Adrenal gland (tissue), 12 donors: Measurements from ENCODE around the gene PTPRJ. TPM values are rescaled to one million over a fixed set of nuclear protein-coding genes. Genes with fewer than 3 reads are reported as not detected.

ENCODE experiments used
- DNase-seq, 7 donors: peaks; one replicate each; pipeline ENCODE4 v3.0.0-alpha.2; 2019 to 2020
- H3K27ac ChIP-seq, 5 donors: fragments of 200-600 bp; sonication (generic) in 4 of 5; 1 replicate in 3 of 5; 2 replicates in 2 of 5; pipeline versions ENCODE4 v1.5.1 to v1.8.0; 2016 to 2020; ENCODE audit warnings: mild to moderate bottlenecking in 1 of 5
- H3K27me3 ChIP-seq: fragments of 200-600 bp; 2 replicates; pipeline ENCODE4 v1.8.0; 2021
- H3K36me3 ChIP-seq, 2 donors: fragments of 200-600 bp; replicated peaks in 1 of 2; 1 replicate in 1 of 2; 2 replicates in 1 of 2; pipeline versions ENCODE4 v1.5.1 to v1.8.0; 2018 to 2022
- H3K4me1 ChIP-seq, 2 donors: fragments of 200-600 bp; replicated peaks in 1 of 2; 1 replicate in 1 of 2; 2 replicates in 1 of 2; pipeline versions ENCODE4 v1.5.1 to v1.8.0; 2018 to 2021
- H3K4me3 ChIP-seq, 4 donors: fragments of 200-600 bp; sonication (generic) in 3 of 4; one replicate each; pipeline ENCODE4 v1.5.1; 2016 to 2018
- H3K9me3 ChIP-seq, 3 donors: fragments of 200-600 bp; sonication (generic) in 1 of 3; replicated peaks in 1 of 3; 1 replicate in 2 of 3; 2 replicates in 1 of 3; pipeline versions ENCODE4 v1.5.1 to v1.8.0; 2016 to 2021
- POLR2A ChIP-seq, 2 donors: fragments of 450-650 bp; IDR thresholded peaks; one replicate each; pipeline ENCODE4 v1.6.1; 2017; ENCODE audit warnings: antibody characterized with exemption in 2 of 2, mild to moderate bottlenecking in 2 of 2, moderate library complexity in 1 of 2
- WGBS, 4 donors: extraction: QIAGEN DNeasy Blood & Tissue Kit in 2 of 4; methylation state at CpG; one replicate each; pipeline versions ENCODE4 v1.1.5 to v1.1.7; 2013 to 2017; 5-methylcytosine and 5-hydroxymethylcytosine counted together
- intact Hi-C, 2 donors: fragments of 100-400 bp; cut with DNase I; formaldehyde crosslinking; loops; one replicate each; pipeline versions ENCODE4 v1.14.1 to v1.15.0; 2022 to 2023
- polyA plus RNA-seq, 3 donors: library from polyadenylated mRNA; stranded (reverse); fragments of 200-250 nt in 2 of 3; fragments of 350-450 nt in 1 of 3; fragmentation: Illumina TruSeq in 1 of 3; extraction: RNeasy Lipid Tissue Mini Kit (QIAGEN cat#74804) in 1 of 3; gene quantifications; one replicate each; pipeline ENCODE4 v1.2.3, GENCODE V29; 2013 to 2014
- total RNA-seq, 9 donors: library from RNA; depleted of rRNA in 4 of 9; stranded (reverse); fragments of >200 nt in 4 of 9; fragments of 120-200 nt in 1 of 9; fragmentation: NEBNext Ultra II Directional in 1 of 9; extraction: Animal tissue kit (Norgen Biotek cat#: 25700) in 1 of 9; gene quantifications; one replicate each; pipeline versions ENCODE4 v1.1.0 to v1.2.4, GENCODE V29; 2013 to 2023
- TF ChIP-seq, protein P1 (sequence below), 6 experiments: fragments of 450-650 bp in 4 of 6; fragments of 200-600 bp in 2 of 6; sonication (generic) in 1 of 6; IDR thresholded peaks; 1 replicate in 5 of 6; 2 replicates in 1 of 6; pipeline versions ENCODE4 v1.5.1 to v1.8.0; 2016 to 2021; ENCODE audit warnings: antibody characterized with exemption in 6 of 6, mild to moderate bottlenecking in 2 of 6, moderate library complexity in 1 of 6
- donor health status: healthy with polysubstance abuse.
- donor health status: Bipolar disorder and iron deficiency.
- donor health status: DM: yes; HTN: yes; CAD: no.
- donor health status: DM: no; HTN: no; CAD: no.
- donor health status: DM: no; HTN: no; CAD: no.
- donor health status: DM: yes; HTN: yes; CAD: no.

PTPRJ gene
- total and polyA plus RNA-seq, 12 donors, result 1.4 to 16.9 (median 10.2) TPM

DNA sequence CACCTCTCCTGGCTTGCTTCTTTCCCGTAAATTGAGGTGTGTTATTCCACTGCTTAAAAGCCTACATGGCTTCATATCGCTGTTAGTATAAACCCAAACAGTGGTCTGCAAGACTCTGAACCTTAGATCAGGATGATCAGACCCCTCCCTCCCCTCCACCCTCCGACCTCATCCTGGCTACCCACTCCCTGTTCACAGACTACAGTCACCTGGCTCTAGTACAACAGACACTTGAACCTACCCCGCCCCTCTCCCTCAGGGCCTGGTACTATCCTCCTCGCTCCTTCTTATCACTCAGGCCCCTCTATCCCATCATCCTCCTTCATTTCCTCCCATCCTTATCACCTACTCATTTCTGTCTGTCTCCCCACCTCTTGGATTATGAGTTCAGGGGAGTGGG is 20.1 kb downstream of the PTPRJ start:
- H3K27ac ChIP-seq, result no peak overlapping the region
- H3K4me3 ChIP-seq, result no peak overlapping the region
- DNase-seq, result no peak
- intact Hi-C loops, result no loop called here
- H3K4me1 ChIP-seq, result peaks cover 0 to 11% of the 10 kb centered on the region in 2 donors
- H3K9me3 ChIP-seq, result no peaks in the 10 kb centered on the region
- no peaks in the 10 kb centered on the region for H3K27me3 ChIP-seq
- WGBS, 4 donors, result 91 to 96% (median 95%) methylated on average over 5 of the region's 5 CpGs
- no peaks in the 10 kb centered on the region for H3K36me3 ChIP-seq
- TF ChIP-seq POLR2A (IDR thresholded peaks at IDR 0.05), result no peak
- TF ChIP-seq, protein P1, sequence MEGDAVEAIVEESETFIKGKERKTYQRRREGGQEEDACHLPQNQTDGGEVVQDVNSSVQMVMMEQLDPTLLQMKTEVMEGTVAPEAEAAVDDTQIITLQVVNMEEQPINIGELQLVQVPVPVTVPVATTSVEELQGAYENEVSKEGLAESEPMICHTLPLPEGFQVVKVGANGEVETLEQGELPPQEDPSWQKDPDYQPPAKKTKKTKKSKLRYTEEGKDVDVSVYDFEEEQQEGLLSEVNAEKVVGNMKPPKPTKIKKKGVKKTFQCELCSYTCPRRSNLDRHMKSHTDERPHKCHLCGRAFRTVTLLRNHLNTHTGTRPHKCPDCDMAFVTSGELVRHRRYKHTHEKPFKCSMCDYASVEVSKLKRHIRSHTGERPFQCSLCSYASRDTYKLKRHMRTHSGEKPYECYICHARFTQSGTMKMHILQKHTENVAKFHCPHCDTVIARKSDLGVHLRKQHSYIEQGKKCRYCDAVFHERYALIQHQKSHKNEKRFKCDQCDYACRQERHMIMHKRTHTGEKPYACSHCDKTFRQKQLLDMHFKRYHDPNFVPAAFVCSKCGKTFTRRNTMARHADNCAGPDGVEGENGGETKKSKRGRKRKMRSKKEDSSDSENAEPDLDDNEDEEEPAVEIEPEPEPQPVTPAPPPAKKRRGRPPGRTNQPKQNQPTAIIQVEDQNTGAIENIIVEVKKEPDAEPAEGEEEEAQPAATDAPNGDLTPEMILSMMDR (IDR thresholded peaks at IDR 0.05), result no peak

DNA sequence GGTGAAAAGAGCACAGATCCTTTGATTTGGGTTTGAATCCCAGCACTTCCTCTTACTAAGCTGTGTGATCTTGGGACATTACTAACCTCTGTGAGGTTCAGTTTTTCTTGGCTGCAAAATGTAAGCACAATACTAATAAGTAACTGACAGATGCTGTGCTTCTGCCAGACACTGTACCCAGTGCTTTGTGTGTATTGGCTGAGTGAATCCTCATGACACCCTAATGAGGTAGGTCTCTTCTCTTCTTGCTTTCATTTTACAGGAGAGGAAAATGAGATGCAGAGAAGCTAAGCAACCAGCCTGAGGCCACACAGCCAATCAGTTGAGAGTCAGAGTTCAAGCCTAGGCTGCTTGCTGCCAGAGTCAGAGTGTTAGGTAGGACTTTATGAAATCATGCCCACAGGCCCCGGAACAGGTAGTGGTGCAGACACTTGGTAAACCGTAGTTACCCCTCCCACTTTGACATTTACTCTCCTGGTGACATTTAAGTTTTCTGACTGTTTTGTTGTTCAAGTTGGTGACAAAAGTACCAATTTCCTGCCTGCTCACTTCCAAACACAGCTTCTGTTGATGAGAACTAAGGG is 21.2 kb downstream of the PTPRJ start:
- 79 to 89% (median 86%) methylated on average over 2 of the region's 2 CpGs for WGBS, 4 donors
- intact Hi-C loops, result no loop called here
- peaks cover 0 to 17% of the 10 kb centered on the region in 2 donors for H3K4me1 ChIP-seq
- no peaks in the 10 kb centered on the region for H3K9me3 ChIP-seq
- TF ChIP-seq POLR2A (IDR thresholded peaks at IDR 0.05), result no peak
- TF ChIP-seq, protein P1 (IDR thresholded peaks at IDR 0.05), result no peak
- no peaks in the 10 kb centered on the region for H3K36me3 ChIP-seq
- peak overlapping the region in 2 of 5 donors; percentile 3 to 14 for H3K27ac ChIP-seq
- no peaks in the 10 kb centered on the region for H3K27me3 ChIP-seq
- DNase-seq, result peak in 2 of 7 donors; percentile 18 to 68
- no peak overlapping the region for H3K4me3 ChIP-seq

DNA sequence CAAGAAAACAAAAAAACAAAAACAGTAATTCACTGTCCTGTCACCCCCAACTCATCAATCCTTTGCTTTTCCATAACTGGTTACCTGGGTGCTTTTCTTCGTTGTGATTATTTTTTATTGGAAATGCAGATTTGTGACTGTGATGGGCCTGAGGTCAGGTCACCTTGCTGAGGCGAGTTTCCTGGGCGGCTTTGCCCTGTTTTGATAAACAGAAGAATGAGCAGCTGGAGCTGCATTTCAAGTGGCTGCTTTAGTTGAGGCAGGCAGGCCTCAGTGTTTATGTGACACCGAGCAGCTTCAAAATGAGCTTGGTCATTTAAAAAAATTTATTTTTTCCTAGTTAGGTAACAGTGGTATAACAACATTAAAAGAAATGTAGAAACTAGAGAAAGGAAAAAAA is 22.2 kb downstream of the PTPRJ start:
- Histone ChIP-seq H3K27me3 (no peaks in the 10 kb centered on the region), H3K4me3 (no peak overlapping the region), H3K9me3 (no peaks in the 10 kb centered on the region), H3K36me3 (no peaks in the 10 kb centered on the region), H3K27ac (no peak overlapping the region), H3K4me1 (peaks cover 0 to 20% of the 10 kb centered on the region in 2 donors)
- WGBS, 4 donors, result 77 to 87% (median 84%) methylated on average over 4 of the region's 4 CpGs
- intact Hi-C loops, result no loop called here
- TF ChIP-seq POLR2A (IDR thresholded peaks at IDR 0.05), result no peak
- TF ChIP-seq, protein P1 (IDR thresholded peaks at IDR 0.05), result no peak
- DNase-seq, result no peak

DNA sequence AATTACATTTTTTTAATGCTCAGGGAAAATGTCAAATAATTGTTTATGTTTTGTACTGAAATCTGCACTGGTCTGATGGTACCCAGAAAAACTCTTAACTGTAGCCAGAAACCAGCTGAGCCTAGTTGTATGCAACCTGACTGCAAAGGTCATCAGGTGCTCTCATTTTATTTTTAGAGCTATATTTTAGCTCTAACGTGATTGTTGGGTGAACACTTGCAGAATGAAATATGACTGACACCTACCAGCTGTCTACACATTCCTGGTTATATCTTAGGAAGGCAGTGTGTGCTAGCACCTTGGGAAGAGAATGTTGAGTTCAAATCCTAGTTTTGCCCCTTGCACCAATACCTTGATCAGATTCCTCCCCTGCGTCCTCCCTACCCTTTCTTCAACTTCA is 23.6 kb downstream of the PTPRJ start:
- TF ChIP-seq, protein P1 (IDR thresholded peaks at IDR 0.05), result no peak
- TF ChIP-seq POLR2A (IDR thresholded peaks at IDR 0.05), result no peak
- DNase-seq, result no peak
- Histone ChIP-seq H3K36me3 (no peaks in the 10 kb centered on the region), H3K27ac (no peak overlapping the region), H3K4me3 (no peak overlapping the region), H3K4me1 (peaks cover 0 to 20% of the 10 kb centered on the region in 2 donors), H3K9me3 (no peaks in the 10 kb centered on the region), H3K27me3 (no peaks in the 10 kb centered on the region)
- WGBS, 4 donors, result 55 to 62% (median 56%) methylated on average over 2 of the region's 2 CpGs
- intact Hi-C loops, result no loop called here
